SK-N-SH treated with all-trans-retinoic acid at 6 μM for 48 hours (cell line): ENCODE data around the gene SEMA4B.
A peak's percentile ranks its signal among the peaks of the same experiment; 100 is the strongest.

Source experiments
- ATAC-seq: fragments of 200-7000 bp; cut with Tn5 transposase; 3 replicates; pipeline ENCODE4 v1.9.1; 2020; ENCODE audit warnings: mild to moderate bottlenecking, moderate library complexity
- ARNTL ChIP-seq: fragments of 450-650 bp; formaldehyde crosslinking; IDR thresholded peaks from 2 replicates; pipeline ENCODE4 v1.5.0; 2020; ENCODE audit warnings: low read depth, mild to moderate bottlenecking, moderate library complexity, borderline replicate concordance
- BACH2 ChIP-seq: fragments of 250-450 bp; sonication (Bioruptor Pico); IDR thresholded peaks from 2 replicates; pipeline ENCODE4 v1.9.0; 2021; ENCODE audit warnings: mild to moderate bottlenecking, borderline replicate concordance
- CSDC2 ChIP-seq: fragments of 250-450 bp; sonication (Bioruptor Pico); IDR thresholded peaks from 2 replicates; pipeline ENCODE4 v1.5.0; 2020; ENCODE audit warnings: mild to moderate bottlenecking, moderate library complexity
- ESRRG ChIP-seq: fragments of 250-450 bp; sonication (Bioruptor Pico); IDR thresholded peaks from 2 replicates; pipeline ENCODE4 v1.6.1; 2021; ENCODE audit warnings: mild to moderate bottlenecking
- ISL1 ChIP-seq: fragments of 250-450 bp; sonication (Bioruptor Pico); IDR thresholded peaks from 2 replicates; pipeline ENCODE4 v2.1.2; 2022; ENCODE audit warnings: mild to moderate bottlenecking, moderate library complexity
- OSR1 ChIP-seq: fragments of 250-450 bp; sonication (Bioruptor Pico); IDR thresholded peaks from 2 replicates; pipeline ENCODE4 v1.8.0; 2022; ENCODE audit warnings: moderate library complexity, mild to moderate bottlenecking, inconsistent platforms
- SNAI2 ChIP-seq: fragments of 250-450 bp; sonication (Bioruptor Pico); IDR thresholded peaks from 2 replicates; pipeline ENCODE4 v1.5.0; 2020; ENCODE audit warnings: mild to moderate bottlenecking, moderate library complexity
- TCF4 ChIP-seq: fragments of 250-450 bp; sonication (Bioruptor Pico); IDR thresholded peaks from 2 replicates; pipeline ENCODE4 v1.8.0; 2021; ENCODE audit warnings: mild to moderate bottlenecking, moderate library complexity, borderline replicate concordance
- TOX ChIP-seq: fragments of 250-450 bp; sonication (Bioruptor Pico); IDR thresholded peaks from 2 replicates; pipeline ENCODE4 v1.8.0; 2021; ENCODE audit warnings: mild to moderate bottlenecking, moderate library complexity, borderline replicate concordance
- ZC3H10 ChIP-seq: fragments of 250-450 bp; sonication (Bioruptor Pico); IDR thresholded peaks from 2 replicates; pipeline ENCODE4 v1.5.1; 2021; ENCODE audit warnings: mild to moderate bottlenecking, moderate library complexity
- ZFP3 ChIP-seq: fragments of 250-450 bp; sonication (Bioruptor Pico); IDR thresholded peaks from 2 replicates; pipeline ENCODE4 v1.5.0; 2020; ENCODE audit warnings: mild to moderate bottlenecking, moderate library complexity
- ZFP30 ChIP-seq: fragments of 450-650 bp; formaldehyde crosslinking; IDR thresholded peaks from 2 replicates; pipeline ENCODE4 v1.5.0; 2022; ENCODE audit warnings: mild to moderate bottlenecking, moderate library complexity
- ZNF565 ChIP-seq: fragments of 450-650 bp; formaldehyde crosslinking; conservative IDR thresholded peaks from 2 replicates; pipeline ENCODE4 v1.5.0; 2020; ENCODE audit warnings: low read depth, mild to moderate bottlenecking, moderate library complexity
- ZNF70 ChIP-seq: fragments of 450-650 bp; formaldehyde crosslinking; IDR thresholded peaks from 2 replicates; pipeline ENCODE4 v1.5.0; 2020; ENCODE audit warnings: mild to moderate bottlenecking, moderate library complexity
- ZNF8 ChIP-seq: fragments of 450-650 bp; formaldehyde crosslinking; IDR thresholded peaks from 2 replicates; pipeline ENCODE4 v1.5.0; 2020; ENCODE audit warnings: mild to moderate bottlenecking, moderate library complexity
- TF ChIP-seq, protein P1 (sequence below): fragments of 250-450 bp; sonication (Bioruptor Pico); IDR thresholded peaks from 2 replicates; pipeline ENCODE4 v1.5.0; 2020; ENCODE audit warnings: mild to moderate bottlenecking, moderate library complexity
- TF ChIP-seq, protein P2 (sequence below): fragments of 250-450 bp; sonication (Bioruptor Pico); IDR thresholded peaks from 2 replicates; pipeline ENCODE4 v1.5.1; 2020; ENCODE audit warnings: low read depth, mild to moderate bottlenecking, moderate library complexity
- TF ChIP-seq, protein P3 (sequence below): fragments of 250-450 bp; sonication (Bioruptor Pico); IDR thresholded peaks from 2 replicates; pipeline ENCODE4 v1.8.0; 2020; ENCODE audit warnings: mild to moderate bottlenecking, moderate library complexity, borderline replicate concordance

SEMA4B gene

DNA sequence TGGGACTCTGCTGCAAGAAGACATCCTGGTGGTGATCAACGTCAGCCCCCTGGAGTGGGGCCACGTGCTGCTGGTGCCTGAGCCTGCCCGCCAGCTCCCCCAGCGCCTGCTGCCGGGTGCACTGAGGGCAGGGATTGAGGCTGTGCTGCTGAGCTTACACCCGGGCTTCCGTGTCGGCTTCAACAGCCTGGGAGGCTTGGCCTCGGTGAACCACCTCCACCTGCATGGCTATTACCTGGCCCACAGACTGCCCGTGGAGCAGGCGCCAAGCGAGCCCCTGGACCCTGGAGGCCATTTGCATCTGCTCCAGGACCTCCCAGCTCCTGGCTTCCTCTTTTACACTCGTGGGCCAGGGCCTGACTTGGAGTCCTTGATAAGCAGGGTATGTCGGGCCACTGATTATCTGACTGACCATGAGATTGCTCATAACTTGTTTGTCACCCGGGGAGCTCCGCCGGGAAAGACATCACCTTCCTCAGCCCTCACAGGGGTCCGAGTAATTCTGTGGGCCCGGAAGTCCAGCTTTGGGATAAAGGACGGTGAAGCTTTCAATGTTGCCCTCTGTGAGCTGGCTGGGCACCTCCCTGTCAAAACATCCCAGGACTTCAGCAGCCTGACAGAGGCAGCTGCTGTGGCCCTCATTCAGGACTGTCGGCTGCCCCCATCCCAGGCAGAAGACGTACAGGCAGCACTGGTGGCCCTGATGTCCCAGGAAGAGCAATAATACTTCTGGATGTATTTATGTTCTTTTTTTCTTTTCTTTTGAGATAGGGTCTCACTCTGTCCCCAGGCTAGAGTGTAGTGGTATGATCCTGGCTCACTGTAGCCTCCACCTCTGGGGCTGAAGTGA is 40.4 kb downstream of the SEMA4B start (continued):
- TF ChIP-seq, protein P1, sequence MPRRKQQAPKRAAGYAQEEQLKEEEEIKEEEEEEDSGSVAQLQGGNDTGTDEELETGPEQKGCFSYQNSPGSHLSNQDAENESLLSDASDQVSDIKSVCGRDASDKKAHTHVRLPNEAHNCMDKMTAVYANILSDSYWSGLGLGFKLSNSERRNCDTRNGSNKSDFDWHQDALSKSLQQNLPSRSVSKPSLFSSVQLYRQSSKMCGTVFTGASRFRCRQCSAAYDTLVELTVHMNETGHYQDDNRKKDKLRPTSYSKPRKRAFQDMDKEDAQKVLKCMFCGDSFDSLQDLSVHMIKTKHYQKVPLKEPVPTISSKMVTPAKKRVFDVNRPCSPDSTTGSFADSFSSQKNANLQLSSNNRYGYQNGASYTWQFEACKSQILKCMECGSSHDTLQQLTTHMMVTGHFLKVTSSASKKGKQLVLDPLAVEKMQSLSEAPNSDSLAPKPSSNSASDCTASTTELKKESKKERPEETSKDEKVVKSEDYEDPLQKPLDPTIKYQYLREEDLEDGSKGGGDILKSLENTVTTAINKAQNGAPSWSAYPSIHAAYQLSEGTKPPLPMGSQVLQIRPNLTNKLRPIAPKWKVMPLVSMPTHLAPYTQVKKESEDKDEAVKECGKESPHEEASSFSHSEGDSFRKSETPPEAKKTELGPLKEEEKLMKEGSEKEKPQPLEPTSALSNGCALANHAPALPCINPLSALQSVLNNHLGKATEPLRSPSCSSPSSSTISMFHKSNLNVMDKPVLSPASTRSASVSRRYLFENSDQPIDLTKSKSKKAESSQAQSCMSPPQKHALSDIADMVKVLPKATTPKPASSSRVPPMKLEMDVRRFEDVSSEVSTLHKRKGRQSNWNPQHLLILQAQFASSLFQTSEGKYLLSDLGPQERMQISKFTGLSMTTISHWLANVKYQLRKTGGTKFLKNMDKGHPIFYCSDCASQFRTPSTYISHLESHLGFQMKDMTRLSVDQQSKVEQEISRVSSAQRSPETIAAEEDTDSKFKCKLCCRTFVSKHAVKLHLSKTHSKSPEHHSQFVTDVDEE, result no peak
- TF ChIP-seq ZFP30 (CRISPR knock-in tag) (no peak), TOX (CRISPR knock-in tag) (no peak), ISL1 (CRISPR knock-in tag) (no peak)

DNA sequence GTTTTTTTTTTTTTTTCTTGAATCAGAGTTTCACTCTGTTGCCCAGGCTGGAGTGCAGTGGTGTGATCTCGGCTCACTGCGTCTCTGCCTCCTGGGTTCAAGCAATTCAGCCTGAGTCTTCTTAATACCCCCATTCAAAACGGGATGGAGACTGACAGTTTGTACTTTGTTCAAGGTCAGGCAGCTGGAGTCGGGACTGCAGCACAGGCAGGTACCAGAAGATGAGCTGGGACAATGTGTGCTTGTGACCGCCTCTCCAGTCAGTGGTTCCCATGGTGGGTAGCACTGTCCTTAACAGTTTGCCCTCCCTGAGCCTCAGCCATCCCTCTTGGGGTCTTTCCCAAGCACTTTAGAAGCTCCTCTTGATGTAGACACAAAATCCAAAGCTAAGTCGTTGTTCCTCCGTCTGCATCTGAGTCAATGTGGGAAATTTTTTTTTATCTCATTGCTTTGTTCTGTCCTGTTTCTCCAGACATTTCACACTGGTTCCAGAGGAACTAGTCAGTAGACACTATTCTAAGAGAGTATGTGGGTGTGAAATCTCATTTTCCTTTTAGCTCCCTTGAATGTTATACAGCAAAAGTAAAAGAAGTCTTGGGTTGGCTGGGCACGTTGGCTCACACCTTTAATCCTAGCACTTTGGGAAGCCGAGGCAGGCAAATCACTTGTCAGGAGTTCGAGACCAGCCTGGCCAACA is 43.0 kb downstream of the SEMA4B start:
- TF ChIP-seq ZFP30 (CRISPR knock-in tag) (no peak), ISL1 (CRISPR knock-in tag) (no peak), ZNF8 (CRISPR knock-in tag) (no peak), CSDC2 (no peak), ESRRG (CRISPR knock-in tag) (no peak), ZNF565 (CRISPR knock-in tag) (no peak), ZC3H10 (CRISPR knock-in tag) (no peak), TCF4 (CRISPR knock-in tag) (no peak), ARNTL (CRISPR knock-in tag) (no peak), ZFP3 (CRISPR knock-in tag) (no peak), BACH2 (CRISPR knock-in tag) (no peak), ZNF70 (CRISPR knock-in tag) (no peak), SNAI2 (CRISPR knock-in tag) (no peak)
- TF ChIP-seq, protein P2, sequence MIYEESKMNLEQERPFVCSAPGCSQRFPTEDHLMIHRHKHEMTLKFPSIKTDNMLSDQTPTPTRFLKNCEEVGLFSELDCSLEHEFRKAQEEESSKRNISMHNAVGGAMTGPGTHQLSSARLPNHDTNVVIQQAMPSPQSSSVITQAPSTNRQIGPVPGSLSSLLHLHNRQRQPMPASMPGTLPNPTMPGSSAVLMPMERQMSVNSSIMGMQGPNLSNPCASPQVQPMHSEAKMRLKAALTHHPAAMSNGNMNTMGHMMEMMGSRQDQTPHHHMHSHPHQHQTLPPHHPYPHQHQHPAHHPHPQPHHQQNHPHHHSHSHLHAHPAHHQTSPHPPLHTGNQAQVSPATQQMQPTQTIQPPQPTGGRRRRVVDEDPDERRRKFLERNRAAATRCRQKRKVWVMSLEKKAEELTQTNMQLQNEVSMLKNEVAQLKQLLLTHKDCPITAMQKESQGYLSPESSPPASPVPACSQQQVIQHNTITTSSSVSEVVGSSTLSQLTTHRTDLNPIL (CRISPR knock-in tag), result no peak
- TF ChIP-seq, protein P3, sequence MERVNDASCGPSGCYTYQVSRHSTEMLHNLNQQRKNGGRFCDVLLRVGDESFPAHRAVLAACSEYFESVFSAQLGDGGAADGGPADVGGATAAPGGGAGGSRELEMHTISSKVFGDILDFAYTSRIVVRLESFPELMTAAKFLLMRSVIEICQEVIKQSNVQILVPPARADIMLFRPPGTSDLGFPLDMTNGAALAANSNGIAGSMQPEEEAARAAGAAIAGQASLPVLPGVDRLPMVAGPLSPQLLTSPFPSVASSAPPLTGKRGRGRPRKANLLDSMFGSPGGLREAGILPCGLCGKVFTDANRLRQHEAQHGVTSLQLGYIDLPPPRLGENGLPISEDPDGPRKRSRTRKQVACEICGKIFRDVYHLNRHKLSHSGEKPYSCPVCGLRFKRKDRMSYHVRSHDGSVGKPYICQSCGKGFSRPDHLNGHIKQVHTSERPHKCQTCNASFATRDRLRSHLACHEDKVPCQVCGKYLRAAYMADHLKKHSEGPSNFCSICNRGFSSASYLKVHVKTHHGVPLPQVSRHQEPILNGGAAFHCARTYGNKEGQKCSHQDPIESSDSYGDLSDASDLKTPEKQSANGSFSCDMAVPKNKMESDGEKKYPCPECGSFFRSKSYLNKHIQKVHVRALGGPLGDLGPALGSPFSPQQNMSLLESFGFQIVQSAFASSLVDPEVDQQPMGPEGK, result no peak
- TF ChIP-seq, protein P1, result no peak
- no peak for ATAC-seq

DNA sequence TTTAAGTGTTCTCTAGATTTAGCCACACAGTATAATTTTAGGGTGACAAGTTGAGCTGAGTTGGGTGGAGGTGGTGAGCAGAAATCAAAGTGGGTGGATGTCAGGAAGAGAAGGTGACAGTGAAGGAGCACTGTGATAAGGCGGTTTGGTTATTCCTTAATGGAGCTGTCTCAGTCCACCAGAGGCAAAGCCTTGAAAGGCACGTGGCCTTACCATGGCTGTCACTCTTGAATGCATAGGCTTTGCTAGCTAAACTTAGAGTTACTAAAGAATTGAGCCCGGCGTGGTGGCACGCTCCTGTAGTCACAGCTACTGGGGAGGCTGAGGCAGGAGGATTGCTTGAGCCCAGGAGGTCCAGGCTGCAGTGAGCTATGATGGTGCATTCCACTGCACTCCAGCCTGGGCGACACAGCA is 47.7 kb downstream of the SEMA4B start:
- ATAC-seq, result peak; percentile 12; the same call in 2 of the 3 replicates
- TF ChIP-seq, protein P1, result no peak
- TF ChIP-seq ISL1 (CRISPR knock-in tag) (no peak), SNAI2 (CRISPR knock-in tag) (no peak), ZNF565 (CRISPR knock-in tag) (no peak), ESRRG (CRISPR knock-in tag) (no peak), ZFP3 (CRISPR knock-in tag) (no peak), TCF4 (CRISPR knock-in tag) (no peak), ZFP30 (CRISPR knock-in tag) (no peak), ZC3H10 (CRISPR knock-in tag) (no peak), ZNF8 (CRISPR knock-in tag) (no peak), TOX (CRISPR knock-in tag) (no peak), BACH2 (CRISPR knock-in tag) (no peak), OSR1 (CRISPR knock-in tag) (no peak)
- TF ChIP-seq, protein P3, result no peak
